Mesenchymal stem cell (in vitro differentiated cells and primary cell): Measurements from ENCODE around the gene RAI2.

Source experiments
- DNase-seq: peaks from one replicate; pipeline ENCODE4 v3.0.0-alpha.2; 2013
- H2AFZ ChIP-seq: one replicate; pipeline ENCODE4 v1.6.1; 2013; ENCODE audit warnings: low read depth, mild to moderate bottlenecking, control low read depth, inconsistent platforms, low read length, moderate library complexity
- H2AK5ac ChIP-seq: 2 replicates; pipeline ENCODE4 v1.6.1; 2013; ENCODE audit warnings: low read length, moderate library complexity, mild to moderate bottlenecking, inconsistent platforms; ENCODE audit not compliant: severe bottlenecking
- H2BK120ac ChIP-seq: one replicate; pipeline ENCODE4 v1.6.1; 2013; ENCODE audit warnings: low read depth, mild to moderate bottlenecking, inconsistent platforms, low read length, moderate library complexity
- H2BK12ac ChIP-seq, 2 experiments: one replicate each; pipeline ENCODE4 v1.6.1; 2013; ENCODE audit warnings: inconsistent platforms in 2 of 2, low read length in 2 of 2, mild to moderate bottlenecking in 2 of 2, moderate library complexity in 2 of 2, control low read depth in 1 of 2
- H2BK15ac ChIP-seq: one replicate; pipeline ENCODE4 v1.6.1; 2013; ENCODE audit warnings: mild to moderate bottlenecking, low read depth, inconsistent platforms; ENCODE audit not compliant: poor library complexity, severe bottlenecking
- H2BK5ac ChIP-seq: 2 replicates; pipeline ENCODE4 v1.6.1; 2013; ENCODE audit warnings: low read depth, mild to moderate bottlenecking, low read length, control low read depth, inconsistent platforms; ENCODE audit not compliant: poor library complexity, severe bottlenecking
- H3K14ac ChIP-seq, 2 experiments: one replicate each; pipeline ENCODE4 v1.6.1; 2013; ENCODE audit warnings: inconsistent platforms in 2 of 2, low read length in 2 of 2, control low read depth in 1 of 2, mild to moderate bottlenecking in 1 of 2, moderate library complexity in 1 of 2
- H3K18ac ChIP-seq, 2 experiments: one replicate each; pipeline ENCODE4 v1.6.1; 2013; ENCODE audit warnings: inconsistent platforms in 2 of 2, low read length in 2 of 2, control low read depth in 1 of 2, low read depth in 1 of 2, mild to moderate bottlenecking in 1 of 2
- H3K23ac ChIP-seq, 2 experiments: one replicate each; pipeline ENCODE4 v1.6.1; 2013; ENCODE audit warnings: inconsistent platforms in 2 of 2, low read length in 2 of 2, mild to moderate bottlenecking in 2 of 2, moderate library complexity in 2 of 2, control low read depth in 1 of 2
- H3K27ac ChIP-seq: 2 replicates; pipeline ENCODE4 v1.5.1; 2013; ENCODE audit warnings: mild to moderate bottlenecking, moderate library complexity, low read length, control low read depth, inconsistent platforms; ENCODE audit not compliant: poor library complexity, severe bottlenecking
- H3K27me3 ChIP-seq, 2 experiments: 2 replicates each; pipeline versions ENCODE4 v1.6.1 to v1.7.0; 2013; ENCODE audit warnings: low read length in 2 of 2, mild to moderate bottlenecking in 2 of 2, moderate library complexity in 2 of 2, control low read depth in 1 of 2, inconsistent platforms in 1 of 2; ENCODE audit not compliant: control insufficient read depth in 1 of 2, insufficient read depth in 1 of 2
- H3K36me3 ChIP-seq, 2 experiments: 2 replicates each; pipeline versions ENCODE4 v1.6.1 to v1.7.0; 2013; ENCODE audit warnings: low read length in 2 of 2, control low read depth in 1 of 2, inconsistent platforms in 1 of 2, low read depth in 1 of 2, mild to moderate bottlenecking in 1 of 2; ENCODE audit not compliant: insufficient read depth in 2 of 2, control insufficient read depth in 1 of 2
- H3K4ac ChIP-seq, 2 experiments: one replicate each; pipeline ENCODE4 v1.6.1; 2013; ENCODE audit warnings: inconsistent platforms in 2 of 2, low read length in 2 of 2, mild to moderate bottlenecking in 2 of 2, moderate library complexity in 2 of 2, control low read depth in 1 of 2, low read depth in 1 of 2
- H3K4me1 ChIP-seq: 2 replicates; pipeline ENCODE4 v1.6.1; 2013; ENCODE audit warnings: low read depth, low read length, control low read depth; ENCODE audit not compliant: control insufficient read depth, insufficient read depth
- H3K4me2 ChIP-seq: 2 replicates; pipeline ENCODE4 v1.6.1; 2013; ENCODE audit warnings: low read length, mild to moderate bottlenecking, inconsistent platforms; ENCODE audit not compliant: poor library complexity, severe bottlenecking
- H3K4me3 ChIP-seq, 2 experiments: 2 replicates each; pipeline versions ENCODE4 v1.5.1 to v1.7.0; 2013; ENCODE audit warnings: low read length in 2 of 2, mild to moderate bottlenecking in 2 of 2, control low read depth in 1 of 2, low read depth in 1 of 2; ENCODE audit not compliant: insufficient read depth in 1 of 2
- H3K79me1 ChIP-seq: replicated peaks from 2 replicates; pipeline ENCODE4 v1.6.1; 2013; ENCODE audit warnings: mild to moderate bottlenecking, control low read depth, low read length, inconsistent platforms; ENCODE audit not compliant: poor library complexity, severe bottlenecking
- H3K9ac ChIP-seq: 2 replicates; pipeline ENCODE4 v1.7.0; 2013; ENCODE audit warnings: mild to moderate bottlenecking, low read length, moderate library complexity
- H3K9me3 ChIP-seq: 2 replicates; pipeline ENCODE4 v1.7.0; 2013; ENCODE audit warnings: mild to moderate bottlenecking, low read length; ENCODE audit not compliant: control insufficient read depth
- H4K8ac ChIP-seq: one replicate; pipeline ENCODE4 v1.6.1; 2013; ENCODE audit warnings: inconsistent platforms, mild to moderate bottlenecking, low read length, moderate library complexity
- H4K91ac ChIP-seq: one replicate; pipeline ENCODE4 v1.6.1; 2013; ENCODE audit warnings: mild to moderate bottlenecking, low read length, inconsistent platforms
- WGBS: methylation state at CpG from one replicate; pipeline ENCODE4 v1.1.7; 2013; ENCODE audit warnings: mixed read lengths; 5-methylcytosine and 5-hydroxymethylcytosine counted together

The RAI2 gene

GRCh38 chrX:17824980-17825379 lies 36.1 kb downstream of the RAI2 start:
- no peak overlapping the region for H4K8ac ChIP-seq
- no peak overlapping the region for H2BK120ac ChIP-seq
- no peaks in the 10 kb centered on the region for H3K79me1 ChIP-seq
- no peak overlapping the region for H2BK15ac ChIP-seq
- no peak overlapping the region for H3K27ac ChIP-seq
- H3K4me3 ChIP-seq, result no peak overlapping the region
- no peak overlapping the region for H3K14ac ChIP-seq
- no peak overlapping the region for H3K23ac ChIP-seq
- no peak overlapping the region for H3K4ac ChIP-seq
- H3K18ac ChIP-seq, result no peak overlapping the region
- no peaks in the 10 kb centered on the region for H3K9me3 ChIP-seq
- no peak overlapping the region for H3K9ac ChIP-seq
- H4K91ac ChIP-seq, result no peak overlapping the region
- no peaks in the 10 kb centered on the region for H3K36me3 ChIP-seq
- no peak overlapping the region for H3K4me2 ChIP-seq
- 92% methylated on average over 3 of the region's 4 CpGs for WGBS
- no peak overlapping the region for H2AK5ac ChIP-seq
- peaks cover 0 to 2% of the 10 kb centered on the region in 2 experiments for H3K27me3 ChIP-seq
- no peak overlapping the region for H2AFZ ChIP-seq
- no peaks in the 10 kb centered on the region for H3K4me1 ChIP-seq
- H2BK12ac ChIP-seq, result no peak overlapping the region
- DNase-seq, result no peak
- no peak overlapping the region for H2BK5ac ChIP-seq

GRCh38 chrX:17822351-17822750 lies 38.7 kb downstream of the RAI2 start:
- 46% methylated on average over 2 of the region's 2 CpGs for WGBS

GRCh38 chrX:17820100-17820499 lies 41.0 kb downstream of the RAI2 start:
- H3K4me2 ChIP-seq, result no peak overlapping the region
- no peak overlapping the region for H3K4me3 ChIP-seq
- H3K9ac ChIP-seq, result no peak overlapping the region
- no peaks in the 10 kb centered on the region for H3K9me3 ChIP-seq
- no peak overlapping the region for H2BK15ac ChIP-seq
- DNase-seq, result no peak
- H4K91ac ChIP-seq, result no peak overlapping the region
- no peaks in the 10 kb centered on the region for H3K36me3 ChIP-seq
- H3K14ac ChIP-seq, result no peak overlapping the region
- H2AFZ ChIP-seq, result no peak overlapping the region
- no peaks in the 10 kb centered on the region for H3K4me1 ChIP-seq
- peaks cover 0 to 2% of the 10 kb centered on the region in 2 experiments for H3K27me3 ChIP-seq
- WGBS, result 86% methylated on average over 1 of the region's 3 CpGs
- no peaks in the 10 kb centered on the region for H3K79me1 ChIP-seq
- H2BK5ac ChIP-seq, result no peak overlapping the region
- no peak overlapping the region for H3K18ac ChIP-seq
- no peak overlapping the region for H2AK5ac ChIP-seq
- no peak overlapping the region for H3K23ac ChIP-seq
- no peak overlapping the region for H2BK12ac ChIP-seq
- no peak overlapping the region for H2BK120ac ChIP-seq
- no peak overlapping the region for H3K27ac ChIP-seq
- H3K4ac ChIP-seq, result no peak overlapping the region
- H4K8ac ChIP-seq, result no peak overlapping the region

More at GRCh38 chrX:17822351-17822750, 38.7 kb downstream of the RAI2 start:
- H3K27me3 ChIP-seq, result peaks cover 0 to 2% of the 10 kb centered on the region in 2 experiments
- no peak overlapping the region for H2AFZ ChIP-seq
- no peak overlapping the region for H3K9ac ChIP-seq
- no peak overlapping the region for H3K27ac ChIP-seq
- H2BK120ac ChIP-seq, result no peak overlapping the region
- H3K36me3 ChIP-seq, result no peaks in the 10 kb centered on the region
- H2BK12ac ChIP-seq, result no peak overlapping the region
- H2AK5ac ChIP-seq, result no peak overlapping the region
- no peak overlapping the region for H2BK15ac ChIP-seq
- no peaks in the 10 kb centered on the region for H3K9me3 ChIP-seq
- no peak for DNase-seq
- H3K14ac ChIP-seq, result no peak overlapping the region
- no peak overlapping the region for H2BK5ac ChIP-seq
- no peak overlapping the region for H3K4ac ChIP-seq
- H3K79me1 ChIP-seq, result no peaks in the 10 kb centered on the region
- H3K23ac ChIP-seq, result no peak overlapping the region
- H3K18ac ChIP-seq, result no peak overlapping the region
- no peaks in the 10 kb centered on the region for H3K4me1 ChIP-seq
- H4K91ac ChIP-seq, result no peak overlapping the region
- no peak overlapping the region for H4K8ac ChIP-seq
- H3K4me2 ChIP-seq, result no peak overlapping the region
- no peak overlapping the region for H3K4me3 ChIP-seq

- H3K27me3 ChIP-seq, result peaks cover 0 to 2% of the 10 kb centered on the region in 2 experiments
- no peak overlapping the region for H3K27ac ChIP-seq
- no peak overlapping the region for H2BK120ac ChIP-seq
- H3K36me3 ChIP-seq, result no peaks in the 10 kb centered on the region
- H3K9me3 ChIP-seq, result no peaks in the 10 kb centered on the region
- no peak overlapping the region for H3K23ac ChIP-seq
- no peak overlapping the region for H2BK5ac ChIP-seq
- no peaks in the 10 kb centered on the region for H3K79me1 ChIP-seq
- DNase-seq, result no peak
- no peak overlapping the region for H3K14ac ChIP-seq
- no peak overlapping the region for H2BK15ac ChIP-seq
- H3K4ac ChIP-seq, result no peak overlapping the region
- H2BK12ac ChIP-seq, result no peak overlapping the region
- WGBS, result 83% methylated on average over 4 of the region's 11 CpGs
- H3K4me2 ChIP-seq, result no peak overlapping the region
- H4K8ac ChIP-seq, result no peak overlapping the region
- peaks cover 3% of the 10 kb centered on the region for H3K4me1 ChIP-seq
- no peak overlapping the region for H4K91ac ChIP-seq
- H2AK5ac ChIP-seq, result no peak overlapping the region
- no peak overlapping the region for H3K9ac ChIP-seq
- no peak overlapping the region for H3K18ac ChIP-seq
- H3K4me3 ChIP-seq, result no peak overlapping the region
- H2AFZ ChIP-seq, result no peak overlapping the region
Observed at GRCh38 chrX:17818726-17819125, 42.4 kb downstream of the RAI2 start.
